CD4-positive, alpha-beta T cell treated with Interleukin-1 beta for 1 hour (primary cell): ENCODE data around the gene GPR61.

ENCODE experiments used
- DNase-seq, 2 donors: peaks; one replicate each; pipeline ENCODE4 v3.0.0-alpha.2; 2020 to 2022

GPR61 gene

GRCh38 chr1:109509176-109510134 lies 30.2 kb upstream of the GPR61 start, which contains the start of gene AMIGO1:
AMIGO1 (minus strand) TSS chr1:109509727; CDS start chr1:109508912, 815 bp downstream.
- DNase-seq: peak; percentile 56 to 63

DNA sequence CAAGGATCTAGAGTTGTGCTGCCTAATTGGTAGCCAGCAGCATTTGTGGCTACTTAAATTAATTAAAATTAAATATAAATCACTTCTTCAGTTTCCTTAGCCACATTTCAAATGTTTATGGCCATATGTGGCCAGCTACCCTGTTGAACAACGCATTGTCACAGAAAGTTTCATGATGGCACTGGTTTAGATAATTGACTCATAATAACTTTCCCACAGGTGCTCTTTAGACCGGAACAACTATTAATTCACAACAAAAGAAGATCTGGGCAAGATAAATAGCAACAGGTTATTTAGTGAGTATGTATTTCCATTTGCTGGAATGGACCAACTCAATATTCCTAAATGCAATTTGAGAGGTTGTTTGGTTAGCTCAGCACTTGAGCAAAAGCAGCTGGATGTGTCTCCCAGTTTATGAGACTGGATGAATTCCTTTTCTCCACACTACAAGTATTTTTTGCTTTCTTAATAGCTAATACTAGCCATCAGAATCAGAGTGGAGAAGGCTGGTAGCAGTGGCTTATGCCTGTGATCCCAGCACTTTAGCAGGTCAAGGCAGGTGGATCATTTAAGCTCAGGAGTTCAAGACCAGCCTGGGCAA lies 26.5 kb upstream of the GPR61 start:
- DNase-seq: no peak

GRCh38 chr1:109514846-109515245 lies 24.8 kb upstream of the GPR61 start:
- no peak for DNase-seq

GRCh38 chr1:109516872-109517271 lies 22.8 kb upstream of the GPR61 start:
- no peak for DNase-seq

GRCh38 chr1:109517337-109517736 lies 22.3 kb upstream of the GPR61 start:
- no peak for DNase-seq

GRCh38 chr1:109521002-109521951 lies 18.4 kb upstream of the GPR61 start:
- DNase-seq: no peak

- no peak for DNase-seq
Measured at GRCh38 chr1:109522026-109522425, 17.6 kb upstream of the GPR61 start.

DNA sequence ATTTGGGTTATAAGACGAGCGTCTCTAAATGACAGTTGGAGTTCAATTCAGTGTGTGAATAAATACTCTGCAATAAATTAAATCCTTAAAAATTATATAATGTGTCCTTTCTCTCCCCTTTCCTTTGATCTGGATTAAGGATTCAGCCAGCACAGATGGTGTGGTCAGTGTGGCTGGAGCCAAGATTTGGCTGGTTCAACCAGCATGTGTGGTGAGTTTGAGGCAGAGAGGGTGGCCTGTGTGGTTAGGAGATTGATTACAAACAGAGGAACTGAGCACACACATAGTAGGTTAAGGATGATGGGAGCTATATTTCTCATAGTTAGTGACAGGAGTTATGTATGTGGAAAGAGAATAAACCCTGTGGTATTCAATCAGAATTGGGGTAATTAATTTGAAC lies 16.0 kb upstream of the GPR61 start:
- no peak for DNase-seq

DNA sequence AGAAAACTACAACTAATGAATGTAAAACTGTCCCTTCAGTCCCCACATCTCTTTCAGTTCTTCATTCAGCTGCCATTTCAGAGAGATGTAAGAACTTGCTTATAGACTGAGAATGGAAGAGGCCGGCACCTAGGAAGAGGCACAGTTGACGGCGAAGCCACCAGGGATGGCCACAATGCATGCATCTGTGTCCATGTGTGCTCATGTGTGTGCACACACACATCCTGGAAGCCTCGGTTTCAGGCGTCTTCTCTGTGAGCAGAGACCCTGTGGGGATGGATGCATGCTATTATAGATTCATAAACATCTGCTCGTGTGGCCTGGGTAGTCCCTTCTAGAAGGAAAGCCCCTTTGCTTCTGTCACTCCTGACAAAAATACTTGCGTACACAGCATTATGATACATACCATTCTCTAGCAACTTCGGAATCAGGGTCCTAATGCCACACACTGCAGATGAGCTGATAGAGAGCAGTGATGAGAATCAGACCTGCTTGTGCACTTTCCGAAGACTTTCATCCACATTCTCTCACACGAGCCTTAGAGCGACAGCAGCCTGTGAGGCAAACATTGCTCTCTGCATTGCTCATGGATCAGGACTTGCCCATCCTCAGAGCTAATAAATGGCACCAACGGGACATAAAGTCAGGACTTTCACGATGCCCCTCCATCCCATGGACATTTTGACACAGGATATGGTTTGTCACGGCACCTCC lies 12.4 kb upstream of the GPR61 start:
- DNase-seq: no peak

GRCh38 chr1:109527846-109528695 lies 11.6 kb upstream of the GPR61 start:
- no peak for DNase-seq

DNA sequence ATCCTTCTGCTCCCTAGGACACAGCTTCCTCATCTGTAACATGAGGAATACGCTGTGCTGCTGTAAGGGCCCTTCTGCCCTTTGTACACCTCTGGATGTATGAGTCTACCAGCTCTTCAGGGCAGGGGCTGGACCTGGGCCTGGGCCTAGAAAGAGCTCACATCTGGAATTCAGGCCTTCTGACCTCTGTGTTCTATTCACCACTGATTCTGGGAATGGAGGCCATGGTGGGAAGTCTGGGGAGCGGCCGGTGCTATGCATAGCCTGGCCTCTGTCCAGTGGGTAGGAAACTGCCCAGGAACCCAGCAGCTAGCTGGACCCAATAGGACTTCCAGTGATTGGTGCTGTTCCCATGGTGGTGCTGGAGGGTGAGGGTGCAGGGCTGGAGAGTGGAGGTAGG lies 11.0 kb upstream of the GPR61 start:
- no peak for DNase-seq

- no peak for DNase-seq
Measured at GRCh38 chr1:109529881-109530456, 9.7 kb upstream of the GPR61 start.

- DNase-seq: no peak
Measured at GRCh38 chr1:109530457-109531087, 9.1 kb upstream of the GPR61 start.

DNA sequence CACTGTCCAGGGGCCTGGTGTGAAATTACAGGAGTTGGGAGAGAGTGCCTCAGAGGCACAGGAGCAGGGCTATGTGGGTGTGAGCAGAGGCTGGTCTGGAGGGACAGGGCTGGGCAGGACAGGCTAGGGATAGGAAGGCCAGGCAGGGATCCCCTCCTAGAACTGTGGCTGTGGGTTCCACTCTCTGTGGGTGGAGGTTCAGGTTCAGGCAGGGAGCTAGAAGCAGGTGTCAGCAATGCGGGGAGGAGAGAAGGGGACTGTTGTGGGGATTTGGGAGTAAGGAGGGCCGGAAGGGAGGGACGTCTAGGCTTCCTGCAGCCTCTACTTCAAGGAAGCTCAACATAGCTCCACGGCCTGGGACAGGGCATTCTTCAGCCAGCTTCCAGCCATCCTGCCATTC lies 8.3 kb upstream of the GPR61 start:
- no peak for DNase-seq

DNA sequence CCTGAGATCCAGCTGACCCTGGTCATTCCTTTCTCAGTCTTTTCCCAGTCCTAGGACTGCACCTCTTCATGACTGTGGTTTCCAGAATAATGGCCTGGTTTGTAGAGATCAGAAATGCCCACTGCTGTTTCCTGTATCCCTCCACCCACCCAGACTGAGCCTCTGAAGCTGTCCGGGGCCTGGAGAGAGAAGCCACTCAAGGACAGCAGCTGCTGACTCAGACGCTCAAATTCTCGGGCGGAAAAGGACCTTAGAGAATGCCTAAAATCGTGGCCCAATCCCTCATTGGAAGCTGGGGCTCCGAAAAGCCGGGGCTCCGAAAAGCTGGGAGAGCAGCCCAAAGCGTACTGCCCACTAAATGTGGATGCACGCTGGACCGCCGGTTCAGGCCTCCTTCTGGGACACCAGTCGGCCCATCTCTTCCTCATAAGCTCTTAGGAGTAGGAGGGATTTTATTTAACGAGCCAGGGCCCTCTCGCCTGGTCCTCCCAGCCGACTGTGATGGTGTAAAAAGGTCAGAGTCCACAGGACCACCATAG lies 7.8 kb upstream of the GPR61 start:
- no peak for DNase-seq

DNA sequence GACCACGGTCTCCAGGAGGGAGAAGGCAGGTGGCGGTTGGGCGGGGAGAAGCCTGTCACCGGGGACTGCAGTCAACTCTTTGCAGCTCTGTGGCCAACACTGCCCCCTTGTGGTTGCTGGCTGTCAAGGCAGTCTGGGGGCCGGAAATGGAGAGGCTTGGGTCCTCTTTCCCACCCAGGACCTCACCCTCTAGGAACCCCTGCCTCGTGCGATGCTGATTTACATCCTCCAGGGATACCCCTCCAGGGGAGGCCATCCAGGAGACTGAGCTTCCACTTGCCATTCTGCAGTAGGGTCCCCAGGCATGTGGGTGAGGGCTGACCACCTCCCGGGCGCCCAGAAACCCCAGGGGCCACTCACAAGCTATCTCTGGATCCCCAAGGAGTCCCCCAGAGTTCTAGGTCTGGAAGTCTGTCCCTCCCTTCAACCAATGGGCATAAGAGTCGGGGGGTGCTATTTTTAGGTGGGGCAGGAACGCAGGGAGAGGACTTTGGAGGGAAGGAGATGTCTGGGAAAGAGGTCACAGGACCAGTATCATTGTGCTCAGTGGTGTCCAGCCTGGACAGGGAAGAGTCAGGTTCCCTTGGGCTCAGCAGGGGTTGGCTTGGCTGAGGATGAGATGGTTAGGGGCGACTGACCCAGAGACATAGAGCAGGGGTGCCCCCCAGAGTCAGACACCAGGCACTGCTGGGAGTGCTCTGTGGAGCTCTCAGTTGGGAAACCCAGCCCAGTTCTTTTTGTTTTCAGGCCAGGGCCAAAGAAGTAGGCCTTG lies 7.1 kb upstream of the GPR61 start:
- DNase-seq: peak; percentile 86 to 91

- no peak for DNase-seq
Measured at GRCh38 chr1:109534307-109534858, 5.3 kb upstream of the GPR61 start.

GRCh38 chr1:109535481-109535880 lies 4.2 kb upstream of the GPR61 start:
- DNase-seq: no peak

DNA sequence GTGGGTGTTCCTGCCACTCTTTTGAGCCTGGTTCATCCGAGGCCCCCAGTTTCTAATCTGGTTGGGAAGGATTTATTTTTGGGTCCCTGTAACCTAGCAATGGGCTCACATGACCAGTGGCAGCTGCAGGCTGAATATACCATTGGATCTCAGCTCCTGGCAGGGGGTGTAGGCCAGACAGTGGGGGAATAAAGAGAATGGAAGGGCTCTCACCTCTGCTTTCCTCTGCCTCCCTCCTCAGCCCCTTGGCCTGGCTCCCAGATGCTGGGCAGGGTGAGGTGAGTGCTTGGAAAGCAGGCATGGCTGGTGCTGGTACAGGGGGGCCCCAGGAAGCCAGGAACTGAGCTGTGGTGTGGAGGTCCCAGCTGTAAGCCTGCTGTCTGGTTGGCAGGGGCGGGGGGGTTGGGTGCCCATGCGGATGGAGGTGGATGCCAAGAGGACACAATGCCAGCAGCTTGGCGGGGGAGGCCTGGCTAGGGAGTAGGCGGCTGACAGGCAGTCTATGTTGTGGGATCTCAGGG lies 3.6 kb upstream of the GPR61 start:
- DNase-seq: no peak
